Aortic smooth muscle cell (primary cell): Measurements from ENCODE around the gene DCTN1. TPM values are rescaled to one million over a fixed set of nuclear protein-coding genes. Genes with fewer than 3 reads are reported as not detected.

Experiments
- total RNA-seq: library from RNA; depleted of rRNA; stranded (reverse); fragments of >200 nt; gene quantifications from 2 replicates; pipeline ENCODE4 v1.2.3, GENCODE V29; 2014

The DCTN1 gene
- total RNA-seq, result 185 TPM in 2 replicates

GRCh38 chr2:74379851-74380789 lies at the start of gene DCTN1:
Gene DCTN1, minus strand, starts transcription at chr2:74380311. Its CDS starts 274 bp downstream, at chr2:74380037.

DNA sequence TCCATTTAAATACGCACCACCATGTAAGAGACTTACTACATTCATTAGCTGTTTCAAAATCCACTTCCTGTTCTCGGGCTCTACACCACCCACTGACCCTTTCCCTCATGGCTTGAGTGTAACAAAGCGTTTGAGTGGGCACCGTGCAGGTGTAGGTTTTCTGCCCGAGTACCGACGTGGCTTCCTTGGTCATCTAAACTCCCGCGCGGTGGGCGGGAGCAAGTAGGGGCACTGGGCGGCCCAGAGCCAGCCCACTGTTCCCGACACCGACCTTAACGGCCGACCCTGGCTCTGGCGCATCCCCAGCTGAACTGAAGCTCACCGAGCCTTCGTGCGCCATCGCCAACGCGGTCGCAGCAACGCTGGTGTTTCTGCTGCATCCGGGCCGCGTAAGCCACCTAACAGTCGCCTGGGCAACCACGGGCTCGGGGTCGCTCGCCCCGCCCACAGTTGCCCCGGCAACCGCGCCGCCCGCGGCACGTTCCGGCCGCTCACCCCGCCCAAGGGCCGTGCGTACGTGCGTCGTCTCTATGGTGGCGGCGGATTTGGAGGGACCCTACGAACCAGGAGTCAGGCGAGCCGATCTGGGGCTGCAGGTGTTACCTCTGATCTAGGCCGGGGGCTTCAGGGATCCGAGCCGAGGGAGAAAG lies 41.2 kb upstream of the DCTN1 start, which contains the start of the genes C2orf81 and WDR54:
C2orf81 (minus strand) TSS at position 399 of the 650 bp plus-strand sequence; CDS start at position 340, 59 bp downstream.
WDR54 (plus strand) TSS at position 510 of the 650 bp plus-strand sequence. CDS start 424 bp downstream, outside the sequence.

GRCh38 chr2:74343316-74343715 lies 36.8 kb downstream of the DCTN1 start, which contains the start of gene SLC4A5:
Gene SLC4A5, minus strand, starts transcription at chr2:74343416. Its CDS starts 28,393 bp downstream, at chr2:74315023.

Other genes starting within 250 kb of the DCTN1 start
- gene BOLA3, start 232.4 kb downstream of the DCTN1 start, total RNA-seq, result 31.0 and 34.3 TPM in 2 replicates
- gene MOB1A, start 201.4 kb downstream of the DCTN1 start, total RNA-seq, result 73.2 and 74.5 TPM in 2 replicates
- 109 and 119 TPM in 2 replicates for gene MTHFD2, start 181.7 kb downstream of the DCTN1 start, total RNA-seq
- gene SLC4A5, start 36.9 kb downstream of the DCTN1 start, total RNA-seq, result under 0.01 and 0.31 TPM in 2 replicates
- 0.87 and 1.1 TPM in 2 replicates for gene C2orf81, start 41.3 kb upstream of the DCTN1 start, total RNA-seq
- gene WDR54, start 41.4 kb upstream of the DCTN1 start, total RNA-seq, result 24.7 and 32.9 TPM in 2 replicates
- gene RTKN, start 61.6 kb upstream of the DCTN1 start, total RNA-seq, result 14.3 and 15.8 TPM in 2 replicates
- 14.3 and 15.0 TPM in 2 replicates for gene INO80B, start 74.8 kb upstream of the DCTN1 start, total RNA-seq
- 45.6 and 57.9 TPM in 2 replicates for gene WBP1, start 78.1 kb upstream of the DCTN1 start, total RNA-seq
- 44.3 and 53.5 TPM in 2 replicates for gene MOGS, start 85.1 kb upstream of the DCTN1 start, total RNA-seq
- gene MRPL53, start 92.4 kb upstream of the DCTN1 start, total RNA-seq, result 31.5 and 42.1 TPM in 2 replicates
- gene CCDC142, start 102.7 kb upstream of the DCTN1 start, total RNA-seq, result 15.9 and 24.3 TPM in 2 replicates
- gene TTC31, start 102.8 kb upstream of the DCTN1 start, total RNA-seq, result 9.4 and 11.5 TPM in 2 replicates
- gene LBX2, start 119.3 kb upstream of the DCTN1 start, total RNA-seq, result 1.6 and 2.2 TPM in 2 replicates
- 27.6 and 31.1 TPM in 2 replicates for gene PCGF1, start 127.4 kb upstream of the DCTN1 start, total RNA-seq
- 0.06 TPM in 1 of 2 replicates, not detected in the other for gene TLX2, start 134.1 kb upstream of the DCTN1 start, total RNA-seq
- 0.12 TPM in 1 of 2 replicates, not detected in the other for gene DQX1, start 145.9 kb upstream of the DCTN1 start, total RNA-seq
- 68.1 and 85.1 TPM in 2 replicates for gene AUP1, start 149.4 kb upstream of the DCTN1 start, total RNA-seq
- 38.1 and 51.3 TPM in 2 replicates for gene HTRA2, start 149.6 kb upstream of the DCTN1 start, total RNA-seq
- 66.2 and 155 TPM in 2 replicates for gene LOXL3, start 173.6 kb upstream of the DCTN1 start, total RNA-seq
- 43.4 and 115 TPM in 2 replicates for gene DOK1, start 174.4 kb upstream of the DCTN1 start, total RNA-seq